HepG2 (cell line): ENCODE data around the gene GNAT2. TPM values are rescaled to one million over a fixed set of nuclear protein-coding genes. Genes with fewer than 3 reads are reported as not detected.
A peak's percentile ranks its signal among the peaks of the same experiment; 100 is the strongest.

Source experiments
- DR1 ChIP-seq: sonication (generic); formaldehyde crosslinking; IDR thresholded peaks from 2 replicates; pipeline ENCODE4 v1.8.0; 2021; ENCODE audit warnings: mild to moderate bottlenecking, missing genetic modification reagents, inconsistent platforms
- HDAC6 ChIP-seq: fragments of 200-600 bp; sonication (generic); IDR thresholded peaks from 2 replicates; pipeline ENCODE4 v1.7.0; 2017; ENCODE audit warnings: mild to moderate bottlenecking, antibody characterized with exemption, low read length, low read depth
- HNF4A ChIP-seq: sonication (generic); formaldehyde crosslinking; IDR thresholded peaks from 2 replicates; pipeline ENCODE4 v1.4.0; 2020; ENCODE audit warnings: missing genetic modification reagents
- HNF4G ChIP-seq, 2 experiments: sonication (generic) in 1 of 2; formaldehyde crosslinking in 1 of 2; IDR thresholded peaks; 2 replicates each; pipeline versions ENCODE4 v1.4.0 to v1.6.1; 2011 to 2020; ENCODE audit warnings: borderline replicate concordance in 2 of 2, low read depth in 2 of 2, mild to moderate bottlenecking in 2 of 2, low read length in 1 of 2, missing genetic modification reagents in 1 of 2, moderate library complexity in 1 of 2
- KLF12 ChIP-seq: sonication (generic); formaldehyde crosslinking; IDR thresholded peaks from 2 replicates; pipeline ENCODE4 v1.4.0; 2020; ENCODE audit warnings: missing genetic modification reagents, borderline replicate concordance
- KMT2A ChIP-seq: sonication (generic); formaldehyde crosslinking; IDR thresholded peaks from 2 replicates; pipeline ENCODE4 v1.4.0; 2020; ENCODE audit warnings: missing genetic modification reagents
- MAFF ChIP-seq: IDR thresholded peaks from 2 replicates; pipeline ENCODE4 v1.6.1; 2011; ENCODE audit warnings: low read depth, low read length, improper control_type of control experiment
- MAFK ChIP-seq, 2 experiments: IDR thresholded peaks in 1 of 2; conservative IDR thresholded peaks in 1 of 2; 2 replicates each; pipeline ENCODE4 v1.6.1; 2011; ENCODE audit warnings: improper control_type of control experiment in 2 of 2, low read length in 2 of 2
- MED13 ChIP-seq: sonication (generic); formaldehyde crosslinking; IDR thresholded peaks from 2 replicates; pipeline ENCODE4 v1.5.0; 2020; ENCODE audit warnings: missing genetic modification reagents
- MEF2D ChIP-seq: sonication (generic); formaldehyde crosslinking; IDR thresholded peaks from 2 replicates; pipeline ENCODE4 v1.5.1; 2020; ENCODE audit warnings: mild to moderate bottlenecking, missing genetic modification reagents
- MIER2 ChIP-seq: IDR thresholded peaks from 2 replicates; pipeline ENCODE4 v1.6.1; 2016; ENCODE audit warnings: missing biosample characterization, missing genetic modification reagents
- MXD4 ChIP-seq: IDR thresholded peaks from 2 replicates; pipeline ENCODE4 v1.6.1; 2016; ENCODE audit warnings: mild to moderate bottlenecking, missing biosample characterization, missing genetic modification reagents
- NFKBIZ ChIP-seq: IDR thresholded peaks from 2 replicates; pipeline ENCODE4 v1.6.1; 2018; ENCODE audit warnings: missing genetic modification reagents, missing compliant biosample characterization
- RARA ChIP-seq: IDR thresholded peaks from 2 replicates; pipeline ENCODE4 v1.6.1; 2016; ENCODE audit warnings: missing genetic modification reagents, missing compliant biosample characterization
- SMARCE1 ChIP-seq: fragments of 450-650 bp; IDR thresholded peaks from 2 replicates; pipeline ENCODE4 v1.6.1; 2017; ENCODE audit warnings: borderline replicate concordance
- SOX13 ChIP-seq, 3 experiments: fragments of 450-650 bp in 1 of 3; sonication (generic) in 1 of 3; formaldehyde crosslinking in 1 of 3; IDR thresholded peaks in 2 of 3; conservative IDR thresholded peaks in 1 of 3; 2 replicates each; pipeline versions ENCODE4 v1.5.0 to v1.6.1; 2016 to 2020; ENCODE audit warnings: antibody characterized with exemption in 1 of 3, mild to moderate bottlenecking in 1 of 3, missing compliant biosample characterization in 1 of 3, missing genetic modification reagents in 1 of 3, moderate library complexity in 1 of 3
- TEAD3 ChIP-seq: optimal IDR thresholded peaks from 2 replicates; pipeline ENCODE3; 2016; ENCODE audit warnings: borderline replicate concordance
- ZBTB21 ChIP-seq: sonication (generic); formaldehyde crosslinking; IDR thresholded peaks from 2 replicates; pipeline ENCODE4 v1.4.0; 2020; ENCODE audit warnings: missing genetic modification reagents
- ZNF337 ChIP-seq: sonication (generic); formaldehyde crosslinking; IDR thresholded peaks from 2 replicates; pipeline ENCODE4 v1.5.1; 2020; ENCODE audit warnings: missing genetic modification reagents, low read depth, mild to moderate bottlenecking, borderline replicate concordance
- ZNF432 ChIP-seq: sonication (generic); formaldehyde crosslinking; IDR thresholded peaks from 2 replicates; pipeline ENCODE4 v1.5.0; 2020; ENCODE audit warnings: missing genetic modification reagents, mild to moderate bottlenecking, borderline replicate concordance
- ZNF552 ChIP-seq: sonication (generic); formaldehyde crosslinking; IDR thresholded peaks from 2 replicates; pipeline ENCODE4 v1.9.0; 2022; ENCODE audit warnings: missing genetic modification reagents, mild to moderate bottlenecking, borderline replicate concordance
- ZNF556 ChIP-seq: sonication (generic); formaldehyde crosslinking; IDR thresholded peaks from 2 replicates; pipeline ENCODE4 v1.4.0; 2020; ENCODE audit warnings: mild to moderate bottlenecking, missing genetic modification reagents, borderline replicate concordance
- ZNF672 ChIP-seq: sonication (generic); formaldehyde crosslinking; IDR thresholded peaks from 2 replicates; pipeline ENCODE4 v1.8.1; 2022; ENCODE audit warnings: missing genetic modification reagents
- ZSCAN29 ChIP-seq: sonication (generic); formaldehyde crosslinking; conservative IDR thresholded peaks from 2 replicates; pipeline ENCODE4 v1.4.0; 2020; ENCODE audit warnings: mild to moderate bottlenecking, missing genetic modification reagents
- polyA plus RNA-seq, 8 experiments: library from polyadenylated mRNA; depleted of rRNA in 3 of 8; stranded (reverse) in 7 of 8; unstranded in 1 of 8; fragments of >200 nt; fragmentation: Illumina TruSeq in 4 of 8; extraction: Trizol in 4 of 8; gene quantifications; 2 replicates each; pipeline versions ENCODE4 v1.2.1 to v1.2.3, GENCODE V29; 2011 to 2016; ENCODE audit warnings: low read depth in 4 of 8, missing spikeins in 1 of 8, mixed read lengths in 1 of 8; ENCODE audit not compliant: insufficient read depth in 1 of 8
- total RNA-seq, 5 experiments: library from RNA; depleted of rRNA; stranded (reverse); fragments of >200 nt; fragmentation: Illumina TruSeq; extraction: Trizol; gene quantifications; 2 replicates each; pipeline ENCODE4 v1.2.3, GENCODE V29; 2016; ENCODE audit warnings: low read depth in 1 of 5
- TF ChIP-seq, protein P1 (sequence below): sonication (generic); formaldehyde crosslinking; IDR thresholded peaks from 2 replicates; pipeline ENCODE4 v1.8.0; 2022; ENCODE audit warnings: missing genetic modification reagents, low read depth, mild to moderate bottlenecking, borderline replicate concordance
- TF ChIP-seq, protein P2 (sequence below): sonication (generic); formaldehyde crosslinking; IDR thresholded peaks from 2 replicates; pipeline ENCODE4 v1.5.0; 2020; ENCODE audit warnings: missing genetic modification reagents, mild to moderate bottlenecking, borderline replicate concordance
- TF ChIP-seq, protein P3 (sequence below): sonication (generic); formaldehyde crosslinking; IDR thresholded peaks from 2 replicates; pipeline ENCODE4 v1.4.0; 2020; ENCODE audit warnings: mild to moderate bottlenecking, low read depth, missing genetic modification reagents
- TF ChIP-seq, protein P4 (sequence below), 2 experiments: sonication (generic) in 1 of 2; formaldehyde crosslinking in 1 of 2; IDR thresholded peaks; 2 replicates each; pipeline versions ENCODE4 v1.5.1 to v1.6.1; 2011 to 2020; ENCODE audit warnings: borderline replicate concordance in 1 of 2, low read depth in 1 of 2, low read length in 1 of 2, mild to moderate bottlenecking in 1 of 2, missing genetic modification reagents in 1 of 2, moderate library complexity in 1 of 2

The GNAT2 gene
- total and polyA plus RNA-seq, 2 of the 13 experiments (the other 11 are each of a cell fraction or from before 2014, with no cell fraction given): 0.08 to 0.20 TPM

DNA sequence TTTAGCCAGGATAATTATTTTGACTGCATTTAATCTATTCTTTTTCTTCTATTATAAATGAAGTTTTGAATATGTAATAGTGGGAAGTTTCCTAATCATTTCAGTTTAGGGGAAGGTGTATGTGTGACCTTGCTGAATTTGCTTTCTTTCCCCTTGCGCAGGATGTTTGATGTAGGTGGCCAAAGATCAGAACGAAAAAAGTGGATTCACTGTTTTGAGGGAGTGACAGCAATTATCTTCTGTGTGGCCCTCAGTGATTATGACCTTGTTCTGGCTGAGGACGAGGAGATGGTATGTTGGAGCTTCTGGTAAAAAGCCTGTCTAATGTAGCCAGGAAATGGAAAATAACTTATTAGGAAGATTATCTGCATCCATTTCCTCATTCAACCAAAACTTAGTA is 33.4 kb downstream of the GNAT2 start (continued):
- no peak for TF ChIP-seq ZNF432
- TF ChIP-seq MXD4: no peak
- no peak for TF ChIP-seq MIER2 (CRISPR knock-in tag)
- TF ChIP-seq ZNF337 (CRISPR knock-in tag): no peak
- TF ChIP-seq MED13 (CRISPR knock-in tag): no peak
- peak; percentile 73 for TF ChIP-seq TEAD3 (CRISPR knock-in tag)
- TF ChIP-seq, protein P1, sequence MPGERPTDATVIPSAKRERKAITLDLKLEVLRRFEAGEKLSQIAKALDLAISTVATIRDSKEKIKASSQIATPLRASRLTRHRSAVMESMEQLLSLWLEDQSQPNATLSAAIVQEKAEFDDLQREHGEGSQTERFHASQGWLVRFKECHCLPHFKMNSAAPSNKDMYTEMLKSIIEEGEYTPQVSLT (CRISPR knock-in tag): no peak
- TF ChIP-seq ZNF552 (CRISPR knock-in tag): no peak
- no peak for TF ChIP-seq HDAC6
- TF ChIP-seq, protein P2, sequence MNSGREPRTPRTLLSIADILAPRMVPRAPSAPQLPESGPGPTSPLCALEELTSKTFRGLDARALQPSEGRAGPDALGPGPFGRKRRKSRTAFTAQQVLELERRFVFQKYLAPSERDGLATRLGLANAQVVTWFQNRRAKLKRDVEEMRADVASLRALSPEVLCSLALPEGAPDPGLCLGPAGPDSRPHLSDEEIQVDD (CRISPR knock-in tag): no peak
- peak; percentile 38; the same call in 1 of the 2 replicates for TF ChIP-seq RARA (CRISPR knock-in tag)
- TF ChIP-seq HNF4G (IDR thresholded peaks at IDR 0.05; ENCODE audit: borderline replicate concordance, low read depth, low read length): peak; percentile 15; the same call in 1 of the 2 replicates
- no peak for TF ChIP-seq HNF4G (CRISPR knock-in tag; IDR thresholded peaks at IDR 0.05; ENCODE audit: borderline replicate concordance, low read depth)
- TF ChIP-seq ZNF672 (CRISPR knock-in tag): no peak
- no peak for TF ChIP-seq MAFK (conservative IDR thresholded peaks at IDR 0.05 in 1 of 2, IDR thresholded peaks at IDR 0.05 in 1 of 2; ENCODE audit: low read length in 2 of 2)
- TF ChIP-seq SMARCE1: no peak
- TF ChIP-seq ZNF556 (CRISPR knock-in tag): no peak
- TF ChIP-seq, protein P3, sequence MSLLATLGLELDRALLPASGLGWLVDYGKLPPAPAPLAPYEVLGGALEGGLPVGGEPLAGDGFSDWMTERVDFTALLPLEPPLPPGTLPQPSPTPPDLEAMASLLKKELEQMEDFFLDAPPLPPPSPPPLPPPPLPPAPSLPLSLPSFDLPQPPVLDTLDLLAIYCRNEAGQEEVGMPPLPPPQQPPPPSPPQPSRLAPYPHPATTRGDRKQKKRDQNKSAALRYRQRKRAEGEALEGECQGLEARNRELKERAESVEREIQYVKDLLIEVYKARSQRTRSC (CRISPR knock-in tag): no peak
- peak; percentile 89 for TF ChIP-seq HNF4A (CRISPR knock-in tag)
- TF ChIP-seq ZBTB21 (CRISPR knock-in tag): no peak
- 0 out of 2 replicates have a peak, but pooled peaks have one; percentile 51 for TF ChIP-seq NFKBIZ (CRISPR knock-in tag)
- no peak for TF ChIP-seq MAFF
- TF ChIP-seq DR1 (CRISPR knock-in tag): no peak
- TF ChIP-seq ZSCAN29 (CRISPR knock-in tag): no peak
- TF ChIP-seq KLF12: no peak
- 0 out of 2 replicates have a peak, but pooled peaks have one; percentile 44 for TF ChIP-seq MEF2D (CRISPR knock-in tag)
- TF ChIP-seq, protein P4, sequence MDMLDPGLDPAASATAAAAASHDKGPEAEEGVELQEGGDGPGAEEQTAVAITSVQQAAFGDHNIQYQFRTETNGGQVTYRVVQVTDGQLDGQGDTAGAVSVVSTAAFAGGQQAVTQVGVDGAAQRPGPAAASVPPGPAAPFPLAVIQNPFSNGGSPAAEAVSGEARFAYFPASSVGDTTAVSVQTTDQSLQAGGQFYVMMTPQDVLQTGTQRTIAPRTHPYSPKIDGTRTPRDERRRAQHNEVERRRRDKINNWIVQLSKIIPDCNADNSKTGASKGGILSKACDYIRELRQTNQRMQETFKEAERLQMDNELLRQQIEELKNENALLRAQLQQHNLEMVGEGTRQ (IDR thresholded peaks at IDR 0.05; ENCODE audit: low read depth, low read length): no peak
- TF ChIP-seq, protein P4 (CRISPR knock-in tag; IDR thresholded peaks at IDR 0.05; ENCODE audit: borderline replicate concordance): no peak
- TF ChIP-seq KMT2A (CRISPR knock-in tag): no peak
- TF ChIP-seq SOX13 (IDR thresholded peaks at IDR 0.05): no peak
- peak in 1 of 2 experiments; percentile 71; a peak in 2 of 4 replicates for TF ChIP-seq SOX13 (CRISPR knock-in tag; conservative IDR thresholded peaks at IDR 0.05 in 1 of 2, IDR thresholded peaks at IDR 0.05 in 1 of 2)
